NCI-H748 treated with DMSO at 0.1 percent for 48 hours (cell line): ENCODE data around the gene NOL8.

Experiments
- DNase-seq: peaks from one replicate; lab custom pipeline; 2025; lab: John Stamatoyannopoulos, UW

NOL8 gene

DNA sequence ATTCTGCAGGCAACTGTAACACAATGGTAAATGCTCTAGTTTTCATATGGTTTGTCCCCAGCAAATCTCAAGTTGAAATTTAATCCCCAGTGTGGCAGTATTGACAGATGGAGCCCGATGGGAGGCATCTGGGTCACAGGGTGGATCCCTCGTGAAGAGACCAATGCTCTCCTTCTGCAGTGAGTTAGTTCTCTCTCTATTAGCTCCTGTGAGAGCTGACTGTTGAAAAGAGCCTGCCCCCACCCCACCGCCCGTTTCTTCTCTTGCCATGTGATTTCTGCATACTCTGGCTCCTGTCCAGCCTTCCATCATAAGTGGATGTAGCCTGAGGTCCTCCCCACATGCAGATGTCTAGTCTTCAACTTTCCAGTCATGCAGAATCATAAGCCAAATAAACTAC, 58.7 kb downstream of the NOL8 start:
- no peak for DNase-seq

- no peak for DNase-seq
Measured at GRCh38 chr9:92265154-92265553, 60.0 kb downstream of the NOL8 start.

- DNase-seq = no peak
Measured at GRCh38 chr9:92263131-92263530, 62.0 kb downstream of the NOL8 start.

GRCh38 chr9:92257327-92257726, 67.8 kb downstream of the NOL8 start:
- DNase-seq = no peak

DNA sequence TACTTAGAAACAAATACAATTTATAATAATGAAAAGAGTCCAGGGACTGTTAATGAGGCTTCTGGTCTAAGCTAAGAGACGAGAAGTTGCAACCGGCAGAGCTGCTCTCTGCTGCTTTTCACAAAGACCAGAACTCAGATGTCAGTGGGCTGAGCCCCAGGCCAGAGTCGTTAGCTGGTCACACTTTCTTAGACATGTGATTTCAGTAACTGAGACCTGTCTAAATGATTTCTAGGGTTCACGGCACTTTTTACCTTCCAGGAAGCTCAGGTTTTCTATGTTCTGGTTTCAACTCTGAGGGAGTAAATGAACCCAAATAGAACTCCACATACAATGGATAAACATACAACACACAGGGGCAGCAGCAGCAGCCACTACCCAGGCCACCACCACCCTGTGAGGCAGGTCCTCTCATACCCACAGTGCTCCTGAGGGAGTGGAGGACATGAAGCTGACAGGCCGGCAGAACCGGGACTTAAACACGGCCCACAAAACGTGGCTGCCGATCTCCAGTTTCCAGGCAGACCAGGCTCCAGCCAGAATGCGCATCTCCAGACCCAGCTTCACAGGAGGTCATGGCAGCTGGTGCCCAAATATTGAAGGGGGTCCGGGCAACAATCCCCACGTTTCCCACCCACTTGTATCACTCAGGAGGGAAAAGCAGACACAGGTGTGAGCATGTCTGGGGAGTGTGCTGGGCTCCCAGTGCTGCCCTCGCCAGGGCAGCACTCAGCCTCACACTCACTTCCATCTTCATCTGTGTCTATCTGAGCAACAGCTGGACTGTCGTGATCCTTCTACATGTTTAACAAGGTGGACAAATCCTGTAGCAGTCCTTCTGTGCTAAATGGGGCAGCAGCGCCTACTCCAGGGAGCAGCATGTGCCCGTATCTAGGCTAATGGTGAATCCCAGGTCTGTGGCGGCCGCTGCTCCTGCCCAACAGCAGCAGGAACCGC, 70.5 kb downstream of the NOL8 start:
- no peak for DNase-seq

DNA sequence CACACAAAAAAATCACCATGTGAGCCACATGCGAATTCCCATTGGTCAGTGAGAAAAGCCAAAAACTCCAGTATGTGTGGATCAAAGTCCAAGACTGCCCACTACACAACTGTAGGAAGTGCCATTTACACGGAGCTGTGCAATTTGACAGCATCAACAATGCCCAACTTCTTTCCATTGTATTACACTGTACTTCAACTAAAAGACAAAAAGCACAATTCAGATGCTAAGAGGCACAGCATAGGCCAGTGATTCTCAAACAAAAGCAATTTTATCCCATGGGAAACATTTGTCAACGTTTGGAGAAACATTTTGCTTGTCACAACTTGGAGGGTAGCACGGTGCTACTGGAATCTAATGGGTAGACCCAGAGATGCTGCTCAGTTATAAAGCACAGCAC, 71.5 kb downstream of the NOL8 start:
- DNase-seq = no peak

- DNase-seq = no peak
Measured at GRCh38 chr9:92247981-92248380, 77.2 kb downstream of the NOL8 start.
